Measurements from ENCODE around the gene RUNX1. TPM values are rescaled to one million over a fixed set of nuclear protein-coding genes. Genes with fewer than 3 reads are reported as not detected.

Gene RUNX1
- total RNA-seq, 1 experiment from 2014 or later = 0.52 TPM

GRCh38 chr21:34745557-34746255 lies 303.4 kb downstream of the RUNX1 start:
- peak overlapping the region; percentile 22 for H3K4me3 ChIP-seq (ENCODE audit: low read depth, low read length, poor library complexity, severe bottlenecking)
- CTCF ChIA-PET = interaction anchor here (0.6 to 1.4 kb wide), 17 partner anchors 15 to 1277 kb away, joined by 3 to 27 read pairs (median 4); no protein-coding TSS in a partner anchor

GRCh38 chr21:34744801-34745200 lies 304.3 kb downstream of the RUNX1 start:
- POLR2A ChIA-PET (ENCODE audit: low non-redundant PET) = no interaction called here

More at GRCh38 chr21:34745557-34746255, 303.4 kb downstream of the RUNX1 start:
- Histone ChIP-seq H3K27me3 (replicated peaks; ENCODE audit: insufficient read depth, low read depth, low read length, poor library complexity) (no peaks in the 10 kb centered on the region), H3K36me3 (ENCODE audit: insufficient read depth, low read length, poor library complexity, severe bottlenecking) (no peaks in the 10 kb centered on the region), H3K4me1 (ENCODE audit: insufficient read depth, low read length, poor library complexity, severe bottlenecking) (no peaks in the 10 kb centered on the region), H3K9me3 (ENCODE audit: low read depth, low read length, poor library complexity, severe bottlenecking) (no peaks in the 10 kb centered on the region), H3K27ac (ENCODE audit: low read depth, low read length, poor library complexity, severe bottlenecking) (no peak overlapping the region)
- BruUV-seq (replicated peaks) = no TSS peak
- TF ChIP-seq EZH2 (IDR thresholded peaks at IDR 0.05; ENCODE audit: borderline replicate concordance, low read depth, low read length, poor library complexity, severe bottlenecking) (no peak), CTCF (conservative IDR thresholded peaks at IDR 0.05; ENCODE audit: low read depth, low read length) (peak; percentile 92)
- intact Hi-C loops (cut with micrococcal nuclease; ENCODE audit: unreplicated experiment) = loop anchor here (2.0 to 5.0 kb wide), 4 partner anchors 137 to 1283 kb away; no protein-coding TSS in a partner anchor
- DNase-seq (ENCODE audit: low spot score) = peak; percentile 93
- POLR2A ChIA-PET (ENCODE audit: low non-redundant PET) = interaction anchor here (0.6 to 0.7 kb wide), 2 partner anchors 952 to 1098 kb away, joined by 3 read pairs; no protein-coding TSS in a partner anchor

GRCh38 chr21:34743831-34744230 lies 305.3 kb downstream of the RUNX1 start:
- Histone ChIP-seq H3K27me3 (replicated peaks; ENCODE audit: insufficient read depth, low read depth, low read length, poor library complexity) (no peaks in the 10 kb centered on the region), H3K27ac (ENCODE audit: low read depth, low read length, poor library complexity, severe bottlenecking) (no peak overlapping the region), H3K4me3 (ENCODE audit: low read depth, low read length, poor library complexity, severe bottlenecking) (no peak overlapping the region), H3K36me3 (ENCODE audit: insufficient read depth, low read length, poor library complexity, severe bottlenecking) (no peaks in the 10 kb centered on the region), H3K9me3 (ENCODE audit: low read depth, low read length, poor library complexity, severe bottlenecking) (no peaks in the 10 kb centered on the region), H3K4me1 (ENCODE audit: insufficient read depth, low read length, poor library complexity, severe bottlenecking) (no peaks in the 10 kb centered on the region)
- ChIA-PET CTCF (no interaction called here), POLR2A (ENCODE audit: low non-redundant PET) (no interaction called here)
- DNase-seq (ENCODE audit: low spot score) = no peak
- no TSS peak for BruUV-seq (replicated peaks)
- TF ChIP-seq CTCF (conservative IDR thresholded peaks at IDR 0.05; ENCODE audit: low read depth, low read length) (no peak), EZH2 (IDR thresholded peaks at IDR 0.05; ENCODE audit: borderline replicate concordance, low read depth, low read length, poor library complexity, severe bottlenecking) (no peak)
- intact Hi-C loops (cut with micrococcal nuclease; ENCODE audit: unreplicated experiment) = loop anchor here (2.0 kb wide), 3 partner anchors 1097 to 1285 kb away; no protein-coding TSS in a partner anchor

More at GRCh38 chr21:34744801-34745200, 304.3 kb downstream of the RUNX1 start:
- intact Hi-C loops (cut with micrococcal nuclease; ENCODE audit: unreplicated experiment) = loop anchor here (2.0 to 5.0 kb wide), 4 partner anchors 138 to 1284 kb away; no protein-coding TSS in a partner anchor
- no peaks in the 10 kb centered on the region for H3K27me3 ChIP-seq (replicated peaks; ENCODE audit: insufficient read depth, low read depth, low read length, poor library complexity)
- no peak overlapping the region for H3K27ac ChIP-seq (ENCODE audit: low read depth, low read length, poor library complexity, severe bottlenecking)
- CTCF ChIA-PET = interaction anchor here (1.1 to 1.4 kb wide), 7 partner anchors 143 to 1278 kb away, joined by 3 to 27 read pairs (median 5); no protein-coding TSS in a partner anchor
- no peaks in the 10 kb centered on the region for H3K9me3 ChIP-seq (ENCODE audit: low read depth, low read length, poor library complexity, severe bottlenecking)
- no TSS peak for BruUV-seq (replicated peaks)
- no peak for DNase-seq (ENCODE audit: low spot score)
- no peaks in the 10 kb centered on the region for H3K36me3 ChIP-seq (ENCODE audit: insufficient read depth, low read length, poor library complexity, severe bottlenecking)
- H3K4me3 ChIP-seq (ENCODE audit: low read depth, low read length, poor library complexity, severe bottlenecking) = no peak overlapping the region
- no peaks in the 10 kb centered on the region for H3K4me1 ChIP-seq (ENCODE audit: insufficient read depth, low read length, poor library complexity, severe bottlenecking)
- TF ChIP-seq CTCF (conservative IDR thresholded peaks at IDR 0.05; ENCODE audit: low read depth, low read length) (no peak), EZH2 (IDR thresholded peaks at IDR 0.05; ENCODE audit: borderline replicate concordance, low read depth, low read length, poor library complexity, severe bottlenecking) (no peak)

Data from A673 (cell line).